CD14-positive monocyte (primary cell): ENCODE data around the gene BCAS4. TPM values are rescaled to one million over a fixed set of nuclear protein-coding genes. Genes with fewer than 3 reads are reported as not detected.

Experiments
- DNase-seq, 3 donors: peaks; one replicate each; pipeline ENCODE4 v3.0.0-alpha.2; 2011 to 2022
- H2AFZ ChIP-seq: 2 replicates; pipeline ENCODE4 v1.6.0; 2012; ENCODE audit warnings: mild to moderate bottlenecking, low read depth, low read length, inconsistent platforms; ENCODE audit not compliant: insufficient read depth, poor library complexity, severe bottlenecking
- H3K27ac ChIP-seq, 2 donors: 1 replicate in 1 of 2; 2 replicates in 1 of 2; pipeline ENCODE4 v1.5.1; 2012 to 2013; ENCODE audit warnings: low read length in 2 of 2, control low read depth in 1 of 2, inconsistent platforms in 1 of 2, low read depth in 1 of 2, mild to moderate bottlenecking in 1 of 2
- H3K27me3 ChIP-seq, 2 donors: one replicate each; pipeline versions ENCODE4 v1.6.0 to v1.6.1; 2011 to 2013; ENCODE audit warnings: low read length in 2 of 2; ENCODE audit not compliant: control insufficient read depth in 2 of 2, insufficient read depth in 2 of 2
- H3K36me3 ChIP-seq, 2 donors: replicated peaks in 1 of 2; 1 replicate in 1 of 2; 2 replicates in 1 of 2; pipeline versions ENCODE4 v1.5.1 to v1.6.1; 2012 to 2013; ENCODE audit warnings: low read length in 2 of 2, control low read depth in 1 of 2, inconsistent platforms in 1 of 2, mild to moderate bottlenecking in 1 of 2; ENCODE audit not compliant: insufficient read depth in 2 of 2, control insufficient read depth in 1 of 2
- H3K4me1 ChIP-seq, 2 donors: 1 replicate in 1 of 2; 2 replicates in 1 of 2; pipeline versions ENCODE4 v1.5.1 to v1.6.1; 2012 to 2013; ENCODE audit warnings: low read length in 2 of 2, control low read depth in 1 of 2, inconsistent platforms in 1 of 2, mild to moderate bottlenecking in 1 of 2, moderate library complexity in 1 of 2; ENCODE audit not compliant: insufficient read depth in 2 of 2, control insufficient read depth in 1 of 2
- H3K4me2 ChIP-seq: replicated peaks from 2 replicates; pipeline ENCODE3; 2012; ENCODE audit warnings: low read length, moderate library complexity, mild to moderate bottlenecking; ENCODE audit not compliant: poor library complexity, severe bottlenecking; ENCODE audit errors: extremely low read depth
- H3K4me3 ChIP-seq, 3 experiments: fragments of 200-600 bp in 1 of 3; sonication (generic) in 1 of 3; replicated peaks in 1 of 3; 1 replicate in 2 of 3; 2 replicates in 1 of 3; pipeline ENCODE4 v1.5.1; 2011 to 2013; ENCODE audit warnings: low read length in 3 of 3, mild to moderate bottlenecking in 3 of 3, control low read depth in 2 of 3, low read depth in 2 of 3, inconsistent platforms in 1 of 3, moderate library complexity in 1 of 3
- H3K79me2 ChIP-seq: 2 replicates; pipeline ENCODE4 v1.6.0; 2012; ENCODE audit warnings: mild to moderate bottlenecking, control low read depth, inconsistent platforms, low read length, moderate library complexity; ENCODE audit not compliant: insufficient read depth
- H3K9ac ChIP-seq: 2 replicates; pipeline ENCODE4 v1.6.0; 2017; ENCODE audit warnings: low read length, mild to moderate bottlenecking; ENCODE audit not compliant: insufficient read depth, poor library complexity, severe bottlenecking
- H3K9me3 ChIP-seq, 2 donors: replicated peaks in 1 of 2; 1 replicate in 1 of 2; 2 replicates in 1 of 2; pipeline versions ENCODE4 v1.5.1 to v1.6.1; 2012 to 2013; ENCODE audit warnings: low read length in 2 of 2, control low read depth in 1 of 2; ENCODE audit not compliant: control insufficient read depth in 1 of 2, insufficient read depth in 1 of 2
- H4K20me1 ChIP-seq: 2 replicates; pipeline ENCODE4 v1.6.0; 2012; ENCODE audit warnings: mild to moderate bottlenecking, low read length, control low read depth, moderate library complexity; ENCODE audit not compliant: insufficient read depth
- H3K27ac Mint-ChIP-seq, 7 donors: one replicate each; pipeline ENCODE4 v1.8.0; 2020; ENCODE audit warnings: mild to moderate bottlenecking in 7 of 7, mixed read lengths in 7 of 7, moderate library complexity in 6 of 7, inconsistent platforms in 2 of 7
- H3K27me3 Mint-ChIP-seq, 3 donors: one replicate each; pipeline ENCODE4 v1.8.0; 2021 to 2022; ENCODE audit warnings: low read depth in 3 of 3, mild to moderate bottlenecking in 3 of 3, mixed read lengths in 3 of 3, moderate library complexity in 3 of 3, inconsistent platforms in 1 of 3
- H3K36me3 Mint-ChIP-seq, 2 donors: one replicate each; pipeline ENCODE4 v1.8.0; 2020; ENCODE audit warnings: mixed read lengths in 2 of 2, inconsistent platforms in 1 of 2, mild to moderate bottlenecking in 1 of 2
- H3K4me1 Mint-ChIP-seq: one replicate; pipeline ENCODE4 v1.8.0; 2020; ENCODE audit warnings: mild to moderate bottlenecking, mixed read lengths
- H3K4me3 Mint-ChIP-seq, 2 donors: one replicate each; pipeline ENCODE4 v1.8.0; 2020; ENCODE audit warnings: mild to moderate bottlenecking in 2 of 2, mixed read lengths in 2 of 2, moderate library complexity in 1 of 2
- H3K9me3 Mint-ChIP-seq, 7 donors: one replicate each; pipeline ENCODE4 v1.8.0; 2020 to 2022; ENCODE audit warnings: mixed read lengths in 7 of 7, mild to moderate bottlenecking in 6 of 7, moderate library complexity in 6 of 7, inconsistent platforms in 2 of 7
- CTCF ChIP-seq: fragments of 200-600 bp; IDR thresholded peaks from one replicate; pipeline ENCODE4 v1.8.0; 2022; ENCODE audit warnings: antibody characterized with exemption, mild to moderate bottlenecking
- WGBS: methylation state at CpG from one replicate; pipeline ENCODE4 v1.1.5; 2013; ENCODE audit warnings: missing lambda C conversion rate; ENCODE audit not compliant: insufficient coverage; 5-methylcytosine and 5-hydroxymethylcytosine counted together
- intact Hi-C, 2 donors: fragments of 100-400 bp; cut with micrococcal nuclease; formaldehyde crosslinking; loops; one replicate each; pipeline versions ENCODE4 v1.15.0 to v1.15.1; 2023
- polyA plus RNA-seq, 3 donors: library from polyadenylated mRNA; depleted of rRNA in 1 of 3; unstranded in 2 of 3; stranded (reverse) in 1 of 3; fragments of 300-500 nt in 2 of 3; fragments of >200 nt in 1 of 3; fragmentation: Illumina TruSeq in 2 of 3; gene quantifications; 1 replicate in 2 of 3; 2 replicates in 1 of 3; pipeline ENCODE4 v1.2.3, GENCODE V29; 2012 to 2021
- small RNA-seq: library from RNA; depleted of rRNA; stranded (forward); fragments of <200 nt; gene quantifications from one replicate; pipeline ENCODE3, GENCODE V24; 2012; ENCODE audit warnings: low read depth; ENCODE audit not compliant: insufficient read length

The BCAS4 gene
- polyA plus RNA-seq, 3 donors = 0.16 to 1.0 (median 0.69) TPM

GRCh38 chr20:50926530-50926929, 131.7 kb downstream of the BCAS4 start:
- TF ChIP-seq CTCF = no peak
- Mint-ChIP-seq H3K27ac (no peak overlapping the region), H3K27me3 (no peaks in the 10 kb centered on the region), H3K4me3 (no peak overlapping the region), H3K36me3 (peaks cover 20 to 49% of the 10 kb centered on the region in 2 donors), H3K4me1 (peaks cover 44% of the 10 kb centered on the region), H3K9me3 (no peaks in the 10 kb centered on the region)
- no peak overlapping the region for H3K4me2 ChIP-seq
- no peak overlapping the region for H3K27ac ChIP-seq
- H3K9ac ChIP-seq = no peak overlapping the region
- WGBS = no CpG with 5 or more reads among the region's 1 CpG
- intact Hi-C loops = loop anchor here (5.0 to 10.0 kb wide), 2 partner anchors 102 to 134 kb away; no protein-coding TSS in a partner anchor
- no peak for DNase-seq
- H3K27me3 ChIP-seq = no peaks in the 10 kb centered on the region
- H3K9me3 ChIP-seq = no peaks in the 10 kb centered on the region
- H2AFZ ChIP-seq = no peak overlapping the region
- H3K79me2 ChIP-seq = peaks cover 91% of the 10 kb centered on the region
- no peak overlapping the region for H3K4me3 ChIP-seq
- peaks cover 18 to 35% of the 10 kb centered on the region in 2 donors for H3K4me1 ChIP-seq
- H3K36me3 ChIP-seq = peaks cover 5 to 46% of the 10 kb centered on the region in 2 donors
- peaks cover 83% of the 10 kb centered on the region for H4K20me1 ChIP-seq

Small RNA genes lying within 50 kb of the gene (small RNA-seq; reads per million reads assigned to genes)
- not detected for gene TMSB4XP6

Other genes starting within 250 kb of the BCAS4 start
- not detected for gene RIPOR3, start 103.5 kb upstream of the BCAS4 start, polyA plus RNA-seq
- under 1 TPM; 0.04 to 0.13 (median 0.13) TPM for gene PARD6B, start 63.5 kb upstream of the BCAS4 start, polyA plus RNA-seq
- 10 to 100 TPM in 1 of 3 donors, 1 to 10 TPM in 2; 1.4 to 16.6 (median 3.3) TPM for gene ADNP, start 136.4 kb downstream of the BCAS4 start, polyA plus RNA-seq
- gene DPM1, start 163.5 kb downstream of the BCAS4 start, polyA plus RNA-seq = 10 to 100 TPM; 19.1 to 55.1 (median 50.9) TPM
- gene MOCS3, start 163.8 kb downstream of the BCAS4 start, polyA plus RNA-seq = 1 to 10 TPM in 2 of 3 donors, under 1 TPM in 1; 0.48 to 1.9 (median 1.9) TPM
- gene KCNG1, start 228.0 kb downstream of the BCAS4 start, polyA plus RNA-seq = under 1 TPM in 1 of 3 donors, not detected in 2; 0.04 TPM